ENCODE data around the gene ZBTB3. TPM values are rescaled to one million over a fixed set of nuclear protein-coding genes. Genes with fewer than 3 reads are reported as not detected.
A peak's percentile ranks its signal among the peaks of the same experiment; 100 is the strongest.

ZBTB3 gene
- total RNA-seq, 1 donor from 2014 or later: 16.1 TPM

GRCh38 chr11:62792202-62792575, 38.2 kb upstream of the ZBTB3 start:
- Mint-ChIP-seq H3K9me3 (no peaks in the 10 kb centered on the region), H3K4me1 (peaks cover 42% of the 10 kb centered on the region), H3K27me3 (ENCODE audit: low read depth) (no peaks in the 10 kb centered on the region), H3K4me3 (peak overlapping the region; percentile 97), H3K27ac (ENCODE audit: unreplicated experiment) (peak overlapping the region; percentile 51), H3K36me3 (ENCODE audit: low read depth) (peaks cover 11% of the 10 kb centered on the region)
- no peak for TF ChIP-seq CTCF (conservative IDR thresholded peaks at IDR 0.05)
- no peak for DNase-seq (ENCODE audit: low read depth, low spot score)

GRCh38 chr11:62791501-62792201, 37.7 kb upstream of the ZBTB3 start, which contains the start of gene TMEM223:
Gene TMEM223, minus strand, starts transcription at chr11:62792006. Its CDS starts 12 bp downstream, at chr11:62791994.
- H3K4me3 Mint-ChIP-seq: peak within 1 kb of the TSS; percentile 97
- peak; percentile 73 for DNase-seq (ENCODE audit: low read depth, low spot score)
- H3K4me1 Mint-ChIP-seq: peaks cover 44% of the 10 kb centered on the region
- H3K27me3 Mint-ChIP-seq (ENCODE audit: low read depth): no peaks in the 10 kb centered on the region
- peak; percentile 27 for TF ChIP-seq CTCF (conservative IDR thresholded peaks at IDR 0.05)
- H3K36me3 Mint-ChIP-seq (ENCODE audit: low read depth): peaks cover 11% of the 10 kb centered on the region
- H3K9me3 Mint-ChIP-seq: no peaks in the 10 kb centered on the region
- peak within 1 kb of the TSS; percentile 96 for H3K27ac Mint-ChIP-seq (ENCODE audit: unreplicated experiment)

- no peak overlapping the region for H3K27ac Mint-ChIP-seq (ENCODE audit: unreplicated experiment)
- DNase-seq (ENCODE audit: low read depth, low spot score): no peak
- no peaks in the 10 kb centered on the region for H3K27me3 Mint-ChIP-seq (ENCODE audit: low read depth)
- TF ChIP-seq CTCF (conservative IDR thresholded peaks at IDR 0.05): no peak
- peak overlapping the region; percentile 97 for H3K4me3 Mint-ChIP-seq
- no peaks in the 10 kb centered on the region for H3K9me3 Mint-ChIP-seq
- H3K36me3 Mint-ChIP-seq (ENCODE audit: low read depth): peaks cover 6% of the 10 kb centered on the region
- H3K4me1 Mint-ChIP-seq: peaks cover 52% of the 10 kb centered on the region
Observed at GRCh38 chr11:62789576-62789975, 35.6 kb upstream of the ZBTB3 start.

- H3K27ac Mint-ChIP-seq (ENCODE audit: unreplicated experiment): no peak overlapping the region
- H3K4me3 Mint-ChIP-seq: peak overlapping the region; percentile 97
- peaks cover 52% of the 10 kb centered on the region for H3K4me1 Mint-ChIP-seq
- TF ChIP-seq CTCF (conservative IDR thresholded peaks at IDR 0.05): no peak
- no peaks in the 10 kb centered on the region for H3K9me3 Mint-ChIP-seq
- DNase-seq (ENCODE audit: low read depth, low spot score): no peak
- peaks cover 6% of the 10 kb centered on the region for H3K36me3 Mint-ChIP-seq (ENCODE audit: low read depth)
- H3K27me3 Mint-ChIP-seq (ENCODE audit: low read depth): no peaks in the 10 kb centered on the region
Observed at GRCh38 chr11:62788991-62789390, 35.0 kb upstream of the ZBTB3 start.

- peak within 1 kb of the TSS; percentile 96 for H3K27ac Mint-ChIP-seq (ENCODE audit: unreplicated experiment)
- H3K27me3 Mint-ChIP-seq (ENCODE audit: low read depth): no peaks in the 10 kb centered on the region
- DNase-seq (ENCODE audit: low read depth, low spot score): peak; percentile 94
- peak; percentile 23 for TF ChIP-seq CTCF (conservative IDR thresholded peaks at IDR 0.05)
- H3K36me3 Mint-ChIP-seq (ENCODE audit: low read depth): peaks cover 18% of the 10 kb centered on the region
- no peaks in the 10 kb centered on the region for H3K9me3 Mint-ChIP-seq
- peak within 1 kb of the TSS; percentile 97 for H3K4me3 Mint-ChIP-seq
- H3K4me1 Mint-ChIP-seq: peaks cover 47% of the 10 kb centered on the region
Observed at GRCh38 chr11:62787005-62787759, 33.2 kb upstream of the ZBTB3 start, which contains the start of gene TMEM179B. Gene TMEM179B, plus strand, starts transcription at chr11:62787402. Its CDS starts 30 bp downstream, at chr11:62787432.
